ENCODE data around the gene CCND2.

DNA sequence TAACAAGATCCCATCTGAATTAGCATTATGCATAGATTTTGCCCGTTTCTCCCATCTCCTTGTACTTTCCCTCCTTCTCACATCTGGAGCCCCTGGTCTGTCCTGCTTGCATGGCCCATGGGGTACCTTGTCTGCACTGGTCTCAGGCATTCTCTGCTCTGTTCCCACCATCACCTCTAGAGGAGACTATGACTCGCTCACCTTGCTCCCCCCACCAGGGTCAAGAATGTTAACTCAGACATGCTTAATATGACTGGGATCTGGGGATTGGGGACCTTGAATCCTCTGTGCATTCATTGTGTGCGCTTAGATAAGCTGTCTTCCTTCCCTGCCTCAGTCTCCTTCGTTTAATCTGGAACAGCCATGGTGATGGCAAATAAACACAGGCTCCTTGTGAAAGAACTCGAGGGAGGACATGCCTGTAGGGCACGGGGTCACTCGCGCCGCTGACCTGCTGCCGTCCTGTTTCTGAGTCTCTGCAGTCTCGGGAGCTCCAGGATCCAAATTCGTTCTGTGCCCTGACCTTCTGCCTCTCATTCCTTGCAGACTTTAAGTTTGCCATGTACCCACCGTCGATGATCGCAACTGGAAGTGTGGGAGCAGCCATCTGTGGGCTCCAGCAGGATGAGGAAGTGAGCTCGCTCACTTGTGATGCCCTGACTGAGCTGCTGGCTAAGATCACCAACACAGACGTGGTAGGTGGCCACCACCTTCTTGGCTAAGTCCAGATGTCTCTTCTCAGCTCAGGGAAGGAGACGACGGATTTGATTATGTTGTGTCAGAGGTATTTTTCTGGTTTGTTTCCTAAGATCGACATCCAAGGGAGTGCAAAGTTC lies 15.0 kb downstream of the CCND2 start:
- TF ChIP-seq POLR2A (IDR thresholded peaks at IDR 0.05; ENCODE audit: control extremely low read depth in 1 of 2, low read depth in 2 of 2, low read length in 2 of 2) (no peak), POLR2AphosphoS5 (IDR thresholded peaks at IDR 0.05; ENCODE audit: low read depth, low read length) (no peak), MAFK (IDR thresholded peaks at IDR 0.05; ENCODE audit: low read depth, low read length) (no peak), CHD2 (IDR thresholded peaks at IDR 0.05; ENCODE audit: low read length) (no peak), CEBPB (IDR thresholded peaks at IDR 0.05; ENCODE audit: low read depth, low read length) (no peak), EZH2 (IDR thresholded peaks at IDR 0.05; ENCODE audit: low read depth, low read length, severe bottlenecking) (no peak), RAD21 (IDR thresholded peaks at IDR 0.05 in 1 of 2, conservative IDR thresholded peaks at IDR 0.05 in 1 of 2; ENCODE audit: low read depth in 2 of 2, low read length in 2 of 2) (no peak), ZNF274 (IDR thresholded peaks at IDR 0.05; ENCODE audit: borderline replicate concordance, extremely low read depth, low read length) (no peak), EP300 (IDR thresholded peaks at IDR 0.05; ENCODE audit: borderline replicate concordance in 1 of 2, low read depth in 2 of 2, low read length in 2 of 2) (no peak)
- TF ChIP-seq, protein P1, sequence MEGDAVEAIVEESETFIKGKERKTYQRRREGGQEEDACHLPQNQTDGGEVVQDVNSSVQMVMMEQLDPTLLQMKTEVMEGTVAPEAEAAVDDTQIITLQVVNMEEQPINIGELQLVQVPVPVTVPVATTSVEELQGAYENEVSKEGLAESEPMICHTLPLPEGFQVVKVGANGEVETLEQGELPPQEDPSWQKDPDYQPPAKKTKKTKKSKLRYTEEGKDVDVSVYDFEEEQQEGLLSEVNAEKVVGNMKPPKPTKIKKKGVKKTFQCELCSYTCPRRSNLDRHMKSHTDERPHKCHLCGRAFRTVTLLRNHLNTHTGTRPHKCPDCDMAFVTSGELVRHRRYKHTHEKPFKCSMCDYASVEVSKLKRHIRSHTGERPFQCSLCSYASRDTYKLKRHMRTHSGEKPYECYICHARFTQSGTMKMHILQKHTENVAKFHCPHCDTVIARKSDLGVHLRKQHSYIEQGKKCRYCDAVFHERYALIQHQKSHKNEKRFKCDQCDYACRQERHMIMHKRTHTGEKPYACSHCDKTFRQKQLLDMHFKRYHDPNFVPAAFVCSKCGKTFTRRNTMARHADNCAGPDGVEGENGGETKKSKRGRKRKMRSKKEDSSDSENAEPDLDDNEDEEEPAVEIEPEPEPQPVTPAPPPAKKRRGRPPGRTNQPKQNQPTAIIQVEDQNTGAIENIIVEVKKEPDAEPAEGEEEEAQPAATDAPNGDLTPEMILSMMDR (IDR thresholded peaks at IDR 0.05; ENCODE audit: control extremely low read depth in 1 of 3, insufficient read depth in 1 of 3, low read depth in 1 of 3, low read length in 3 of 3), result no peak
- TF ChIP-seq, protein P2, sequence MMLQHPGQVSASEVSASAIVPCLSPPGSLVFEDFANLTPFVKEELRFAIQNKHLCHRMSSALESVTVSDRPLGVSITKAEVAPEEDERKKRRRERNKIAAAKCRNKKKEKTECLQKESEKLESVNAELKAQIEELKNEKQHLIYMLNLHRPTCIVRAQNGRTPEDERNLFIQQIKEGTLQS (IDR thresholded peaks at IDR 0.05; ENCODE audit: insufficient read depth, low read depth, low read length), result no peak
- TF ChIP-seq, protein P3, sequence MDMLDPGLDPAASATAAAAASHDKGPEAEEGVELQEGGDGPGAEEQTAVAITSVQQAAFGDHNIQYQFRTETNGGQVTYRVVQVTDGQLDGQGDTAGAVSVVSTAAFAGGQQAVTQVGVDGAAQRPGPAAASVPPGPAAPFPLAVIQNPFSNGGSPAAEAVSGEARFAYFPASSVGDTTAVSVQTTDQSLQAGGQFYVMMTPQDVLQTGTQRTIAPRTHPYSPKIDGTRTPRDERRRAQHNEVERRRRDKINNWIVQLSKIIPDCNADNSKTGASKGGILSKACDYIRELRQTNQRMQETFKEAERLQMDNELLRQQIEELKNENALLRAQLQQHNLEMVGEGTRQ (IDR thresholded peaks at IDR 0.05; ENCODE audit: low read length), result no peak
